Endothelial cell of coronary artery (primary cell): ENCODE data around the gene EEF1AKMT1. TPM values are rescaled to one million over a fixed set of nuclear protein-coding genes. Genes with fewer than 3 reads are reported as not detected.

Experiments
- total RNA-seq: library from RNA; depleted of rRNA; stranded (reverse); fragments of >200 nt; gene quantifications from 2 replicates; pipeline ENCODE4 v1.2.3, GENCODE V29; 2014

EEF1AKMT1 gene, protein sequence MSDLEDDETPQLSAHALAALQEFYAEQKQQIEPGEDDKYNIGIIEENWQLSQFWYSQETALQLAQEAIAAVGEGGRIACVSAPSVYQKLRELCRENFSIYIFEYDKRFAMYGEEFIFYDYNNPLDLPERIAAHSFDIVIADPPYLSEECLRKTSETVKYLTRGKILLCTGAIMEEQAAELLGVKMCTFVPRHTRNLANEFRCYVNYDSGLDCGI
- total RNA-seq, result 7.1 and 9.4 TPM in 2 replicates

DNA sequence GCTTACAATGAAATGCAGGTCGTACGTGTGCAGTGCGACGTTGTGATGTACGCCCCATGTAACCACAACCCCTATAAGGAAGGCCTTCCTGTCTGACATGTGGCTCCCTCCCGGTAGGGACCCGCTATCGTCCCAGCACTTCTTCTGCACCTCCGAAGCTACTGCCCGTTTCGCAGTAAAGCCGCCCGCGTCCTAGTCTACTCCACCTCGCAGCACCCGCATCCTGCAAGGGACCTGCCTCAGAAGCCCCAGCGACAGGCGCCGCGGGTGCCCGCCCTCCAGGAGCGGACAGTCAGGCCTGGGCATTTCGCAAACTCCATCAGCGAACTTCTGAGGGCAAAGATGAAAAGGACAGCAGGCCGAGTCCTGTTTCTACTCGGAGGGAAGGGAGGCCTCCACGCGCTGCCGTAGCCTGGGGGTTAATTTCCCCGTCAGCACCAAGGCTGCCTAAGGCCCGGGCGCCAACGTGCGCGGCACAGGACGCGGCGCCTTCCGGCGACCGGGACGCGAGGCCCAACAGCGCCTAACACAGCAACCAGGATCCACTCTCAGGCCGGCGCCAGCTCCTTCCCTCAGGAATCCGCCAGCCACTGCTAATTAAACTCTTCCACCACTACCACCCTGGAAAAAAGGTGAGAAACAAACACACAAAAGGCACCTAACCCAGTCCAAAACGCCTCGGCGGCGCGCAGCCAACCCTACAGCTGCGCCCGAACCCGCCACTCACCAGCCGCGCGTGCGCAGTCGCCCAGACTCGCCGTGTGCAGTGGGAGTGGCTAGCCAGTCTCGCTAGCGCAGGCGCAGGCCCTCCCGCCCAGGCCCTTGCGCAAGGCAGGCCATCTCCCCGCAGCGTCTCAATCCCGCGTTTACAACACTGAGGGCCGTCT is at the start of gene EEF1AKMT1:
TSS of gene EEF1AKMT1 (minus strand) at position 768 of the 887 bp plus-strand sequence. CDS start 16,363 bp downstream, outside the sequence.

DNA sequence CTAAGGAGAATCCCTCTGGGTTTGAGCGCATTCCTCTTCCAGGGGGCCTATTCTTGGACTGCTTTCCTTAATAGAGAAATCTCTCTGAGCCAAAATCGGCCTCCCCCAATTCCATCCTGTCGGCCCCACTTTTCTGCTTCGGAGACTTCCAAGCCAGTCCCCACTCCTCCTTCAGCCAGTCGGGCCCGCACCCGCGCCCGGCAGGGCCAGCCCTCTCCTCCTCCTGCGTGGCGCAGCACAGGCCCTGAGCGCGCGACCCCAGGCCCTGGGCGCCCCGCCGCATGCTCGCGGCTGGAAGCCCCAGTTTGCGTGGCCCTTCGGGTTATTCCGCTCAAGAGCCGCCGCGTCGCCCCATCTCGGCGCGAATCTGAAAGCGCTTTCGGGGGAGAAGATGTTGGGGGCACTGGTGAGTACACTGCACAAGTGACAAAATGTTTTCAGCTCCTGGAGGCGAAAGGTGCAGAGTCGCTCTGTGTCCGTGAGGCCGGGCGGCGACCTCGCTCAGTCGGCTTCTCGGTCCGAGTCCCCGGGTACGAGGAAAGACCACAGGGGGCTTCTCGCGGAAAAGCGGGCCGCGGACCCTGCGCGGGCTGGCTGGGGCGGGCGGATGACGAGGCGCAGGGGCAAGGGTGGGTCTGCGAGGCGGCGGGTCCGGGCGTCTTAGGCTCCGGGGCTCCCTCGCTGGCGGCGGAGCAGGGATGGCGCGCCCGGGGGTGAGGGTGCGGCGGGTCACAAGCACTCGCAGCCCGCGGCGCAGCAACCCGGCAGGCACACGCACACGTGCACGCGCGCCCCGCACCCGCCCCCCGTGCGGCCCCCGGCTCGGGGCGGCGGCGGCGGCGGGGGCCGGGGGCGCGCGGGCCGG is 70.6 kb downstream of the EEF1AKMT1 start, which contains the start of gene IL17D:
TSS of gene IL17D (plus strand) at position 785 of the 865 bp plus-strand sequence. CDS start 303 bp downstream, outside the sequence.

Other genes starting within 250 kb of the EEF1AKMT1 start
- gene CRYL1, start 248.1 kb downstream of the EEF1AKMT1 start, total RNA-seq, result 25.6 and 32.3 TPM in 2 replicates
- 9.6 TPM in 2 replicates for gene IFT88, start 206.8 kb downstream of the EEF1AKMT1 start, total RNA-seq
- 3.4 and 4.2 TPM in 2 replicates for gene IL17D, start 70.3 kb downstream of the EEF1AKMT1 start, total RNA-seq
- gene XPO4, start 128.8 kb upstream of the EEF1AKMT1 start, total RNA-seq, result 19.0 and 21.2 TPM in 2 replicates